ENCODE data around the gene ZNF778.

Gene ZNF778

DNA sequence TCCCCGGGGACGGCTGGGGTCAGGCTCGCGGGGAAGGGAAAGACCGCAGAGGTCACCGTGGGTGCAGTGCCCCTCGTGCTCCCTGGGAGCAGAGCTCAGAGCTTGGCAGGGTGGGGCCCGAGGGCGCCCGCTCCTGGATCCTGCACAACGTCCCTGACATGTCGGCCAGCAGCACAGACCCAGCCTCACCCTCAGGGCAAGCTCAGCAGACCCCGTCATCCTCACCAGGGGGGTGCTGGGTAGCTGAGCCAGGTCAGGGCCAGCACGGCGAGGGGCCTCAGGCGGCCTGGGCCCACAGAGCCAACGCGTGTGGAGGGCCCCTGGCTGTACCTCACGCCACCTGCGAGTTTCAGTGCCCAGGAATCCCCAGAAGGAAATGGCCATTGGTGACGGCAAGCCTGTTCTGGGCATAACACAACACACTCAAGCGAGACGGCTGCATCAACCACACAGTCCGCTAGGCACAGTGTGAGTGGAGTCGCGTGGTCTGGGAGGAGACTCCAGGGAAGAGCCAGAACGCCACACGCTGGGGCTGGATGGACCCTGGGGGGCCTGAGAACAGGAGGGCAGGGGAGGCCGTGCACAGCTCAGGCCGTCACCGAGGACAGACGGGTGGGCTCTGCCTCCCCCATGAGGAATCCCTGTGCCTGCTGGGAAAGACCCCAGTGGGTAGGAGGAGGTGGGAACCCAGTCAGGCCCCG, 60.3 kb downstream of the ZNF778 start:
- Histone ChIP-seq H3K4me3 (ENCODE audit: low read depth, low read length) (no peak overlapping the region), H3K4me1 (ENCODE audit: control insufficient read depth, insufficient read depth, low read length) (no peaks in the 10 kb centered on the region), H3K36me3 (ENCODE audit: control insufficient read depth, insufficient read depth, low read length) (peaks cover 90% of the 10 kb centered on the region), H3K27ac (ENCODE audit: low read depth, low read length) (peak overlapping the region; percentile 19; the same call in 1 of the 2 replicates), H3K9me3 (ENCODE audit: control insufficient read depth, insufficient read depth, low read depth, low read length) (no peaks in the 10 kb centered on the region), H3K9ac (ENCODE audit: low read length) (no peak overlapping the region), H3K27me3 (ENCODE audit: control insufficient read depth, insufficient read depth, low read length) (no peaks in the 10 kb centered on the region)

DNA sequence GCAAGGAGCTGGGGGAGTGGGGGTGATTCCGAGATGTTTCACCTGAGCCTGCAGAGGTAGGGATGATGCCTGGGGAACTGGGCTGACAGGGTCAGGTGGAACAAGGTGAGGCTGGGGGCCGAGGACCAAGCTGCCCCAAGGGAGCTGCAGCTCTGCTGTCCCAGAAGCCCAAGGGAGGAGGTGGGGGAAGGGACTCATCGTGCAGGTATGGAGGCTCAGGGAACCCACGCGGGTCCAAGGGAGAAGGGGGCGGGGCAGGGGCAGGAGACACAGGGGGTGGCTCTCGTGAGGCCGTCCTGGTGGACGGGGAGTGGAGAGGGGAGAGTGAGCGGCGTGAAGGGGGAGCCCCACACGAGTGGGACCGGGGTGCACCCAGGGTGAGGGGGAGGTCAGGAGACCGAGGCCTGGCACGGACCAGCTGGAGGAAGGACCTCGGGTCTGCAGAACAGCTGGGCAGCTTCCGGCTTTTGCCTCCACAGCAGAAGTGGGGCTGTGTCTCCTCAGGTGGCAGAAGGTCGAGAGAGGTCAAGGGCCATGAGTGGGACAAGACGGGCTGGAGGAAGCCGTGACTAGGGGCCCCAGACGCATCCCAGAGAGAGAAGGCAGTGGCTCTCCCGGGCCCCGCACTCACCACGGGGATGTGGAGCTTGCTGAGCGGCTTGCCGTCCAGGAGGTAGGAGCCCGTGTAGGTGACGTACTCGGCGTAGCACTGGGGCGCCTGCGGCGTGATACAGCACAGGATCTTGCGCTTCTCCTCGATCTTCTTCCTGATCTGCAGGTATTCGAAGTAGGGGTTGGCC, 61.1 kb downstream of the ZNF778 start:
- Histone ChIP-seq H3K9ac (ENCODE audit: low read length) (no peak overlapping the region), H3K4me1 (ENCODE audit: control insufficient read depth, insufficient read depth, low read length) (no peaks in the 10 kb centered on the region), H3K27me3 (ENCODE audit: control insufficient read depth, insufficient read depth, low read length) (no peaks in the 10 kb centered on the region), H3K9me3 (ENCODE audit: control insufficient read depth, insufficient read depth, low read depth, low read length) (no peaks in the 10 kb centered on the region), H3K4me3 (ENCODE audit: low read depth, low read length) (no peak overlapping the region), H3K27ac (ENCODE audit: low read depth, low read length) (0 out of 2 replicates have a peak overlapping the region, but pooled peaks have one; percentile 19), H3K36me3 (ENCODE audit: control insufficient read depth, insufficient read depth, low read length) (peaks cover 90% of the 10 kb centered on the region)

DNA sequence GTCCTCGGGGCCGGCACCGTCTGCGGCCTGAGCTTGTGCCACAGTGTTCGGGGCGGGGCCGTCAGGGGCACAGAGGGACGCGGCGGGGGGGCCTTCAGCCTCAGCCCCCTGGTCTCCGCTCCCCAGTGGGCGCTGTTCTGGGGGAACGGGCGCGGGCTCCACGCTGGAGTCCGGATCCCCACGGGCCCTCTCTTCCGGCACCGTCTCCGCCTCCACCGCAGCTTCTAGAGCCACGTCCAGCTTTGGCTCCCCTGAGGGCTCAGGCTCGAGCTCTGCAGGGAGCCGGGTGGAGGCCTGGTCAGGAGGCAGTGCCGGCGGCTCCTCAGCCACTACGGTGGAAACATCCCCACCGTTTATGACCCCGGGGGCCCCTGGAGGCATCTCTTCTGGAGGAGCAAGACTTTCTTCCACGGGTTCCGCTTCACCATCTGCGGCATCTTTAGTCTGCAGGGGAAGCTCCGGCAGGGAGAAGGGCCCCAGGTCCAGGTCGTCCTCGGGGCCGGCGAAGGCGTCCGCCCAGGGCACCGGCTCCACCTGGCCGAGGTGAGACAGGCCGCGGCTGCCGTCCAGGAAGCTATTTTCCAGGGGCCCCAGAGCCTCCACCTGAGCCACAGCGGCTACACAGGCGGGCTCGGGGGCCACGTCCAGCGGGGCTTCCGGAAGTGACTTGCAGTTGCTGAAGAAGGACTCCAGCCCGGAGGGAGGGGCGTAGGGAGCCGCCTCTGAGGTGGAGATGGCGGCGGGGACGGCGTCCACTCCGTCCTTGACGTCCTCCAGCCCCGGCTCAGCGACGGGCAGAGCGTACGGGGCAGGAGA, 62.4 kb downstream of the ZNF778 start:
- H3K36me3 ChIP-seq (ENCODE audit: control insufficient read depth, insufficient read depth, low read length): peaks cover 88% of the 10 kb centered on the region
- H3K4me1 ChIP-seq (ENCODE audit: control insufficient read depth, insufficient read depth, low read length): no peaks in the 10 kb centered on the region
- H3K9ac ChIP-seq (ENCODE audit: low read length): no peak overlapping the region

GRCh38 chr16:89280546-89281188, 63.2 kb downstream of the ZNF778 start:
- H3K27me3 ChIP-seq (ENCODE audit: control insufficient read depth, insufficient read depth, low read length): no peaks in the 10 kb centered on the region
- no peaks in the 10 kb centered on the region for H3K4me1 ChIP-seq (ENCODE audit: control insufficient read depth, insufficient read depth, low read length)
- H3K4me3 ChIP-seq (ENCODE audit: low read depth, low read length): no peak overlapping the region
- H3K9ac ChIP-seq (ENCODE audit: low read length): no peak overlapping the region
- no peak overlapping the region for H3K27ac ChIP-seq (ENCODE audit: low read depth, low read length)
- peaks cover 88% of the 10 kb centered on the region for H3K36me3 ChIP-seq (ENCODE audit: control insufficient read depth, insufficient read depth, low read length)
- H3K9me3 ChIP-seq (ENCODE audit: control insufficient read depth, insufficient read depth, low read depth, low read length): no peaks in the 10 kb centered on the region

More for the DNA sequence above, 62.4 kb downstream of the ZNF778 start:
- Histone ChIP-seq H3K27ac (ENCODE audit: low read depth, low read length) (no peak overlapping the region), H3K4me3 (ENCODE audit: low read depth, low read length) (no peak overlapping the region), H3K27me3 (ENCODE audit: control insufficient read depth, insufficient read depth, low read length) (no peaks in the 10 kb centered on the region), H3K9me3 (ENCODE audit: control insufficient read depth, insufficient read depth, low read depth, low read length) (no peaks in the 10 kb centered on the region)

- Histone ChIP-seq H3K27ac (ENCODE audit: low read depth, low read length) (no peak overlapping the region), H3K9me3 (ENCODE audit: control insufficient read depth, insufficient read depth, low read depth, low read length) (no peaks in the 10 kb centered on the region), H3K36me3 (ENCODE audit: control insufficient read depth, insufficient read depth, low read length) (peaks cover 88% of the 10 kb centered on the region), H3K4me1 (ENCODE audit: control insufficient read depth, insufficient read depth, low read length) (no peaks in the 10 kb centered on the region), H3K4me3 (ENCODE audit: low read depth, low read length) (no peak overlapping the region), H3K27me3 (ENCODE audit: control insufficient read depth, insufficient read depth, low read length) (no peaks in the 10 kb centered on the region), H3K9ac (ENCODE audit: low read length) (no peak overlapping the region)
These were observed 63.7 kb downstream of the ZNF778 start for GRCh38 chr16:89281189-89281577.

DNA sequence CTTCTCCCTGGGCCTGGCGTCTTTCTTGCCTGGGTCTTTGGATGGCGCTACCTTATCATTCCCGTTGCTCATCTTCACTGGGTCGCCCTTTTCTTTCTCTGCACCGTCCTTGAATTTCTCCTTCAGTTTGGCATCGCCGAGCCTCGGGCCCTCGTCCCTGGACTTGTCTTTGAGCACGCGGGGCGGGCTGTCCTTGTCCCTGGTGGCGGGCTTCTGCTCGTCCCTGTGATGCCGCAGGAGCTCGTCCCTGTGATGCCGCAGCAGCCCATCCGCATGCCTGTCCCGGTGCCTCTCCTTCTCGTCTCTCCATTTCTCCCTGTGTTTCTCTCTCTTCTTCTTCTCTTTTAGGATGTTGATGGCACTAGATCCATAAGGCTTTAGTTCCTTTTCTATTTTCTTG, 64.3 kb downstream of the ZNF778 start:
- Histone ChIP-seq H3K4me3 (ENCODE audit: low read depth, low read length) (no peak overlapping the region), H3K27ac (ENCODE audit: low read depth, low read length) (no peak overlapping the region), H3K36me3 (ENCODE audit: control insufficient read depth, insufficient read depth, low read length) (peaks cover 90% of the 10 kb centered on the region), H3K27me3 (ENCODE audit: control insufficient read depth, insufficient read depth, low read length) (no peaks in the 10 kb centered on the region), H3K4me1 (ENCODE audit: control insufficient read depth, insufficient read depth, low read length) (no peaks in the 10 kb centered on the region), H3K9me3 (ENCODE audit: control insufficient read depth, insufficient read depth, low read depth, low read length) (no peaks in the 10 kb centered on the region), H3K9ac (ENCODE audit: low read length) (no peak overlapping the region)

DNA sequence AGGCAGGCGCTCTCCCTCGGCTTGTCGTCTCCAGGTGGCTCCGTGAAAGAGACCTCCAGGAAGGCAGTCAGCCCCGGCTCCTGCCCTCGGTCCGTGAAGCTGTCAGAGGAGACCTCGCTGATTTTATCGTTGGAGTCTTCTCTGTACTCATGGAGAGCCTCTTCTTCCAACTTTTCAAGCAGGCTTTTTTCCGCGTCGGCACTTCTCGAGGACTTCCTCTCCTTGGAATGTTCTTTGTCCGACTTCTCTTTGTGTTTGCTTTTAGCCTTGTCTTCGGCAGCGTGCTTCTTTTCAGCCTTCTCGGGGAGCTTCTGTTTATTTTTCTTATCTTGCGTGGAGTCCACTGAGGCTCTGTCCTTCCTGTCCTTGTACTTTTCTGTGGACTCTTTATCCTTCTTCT, 65.0 kb downstream of the ZNF778 start:
- peaks cover 91% of the 10 kb centered on the region for H3K36me3 ChIP-seq (ENCODE audit: control insufficient read depth, insufficient read depth, low read length)
- no peak overlapping the region for H3K27ac ChIP-seq (ENCODE audit: low read depth, low read length)
- H3K9ac ChIP-seq (ENCODE audit: low read length): no peak overlapping the region

DNA sequence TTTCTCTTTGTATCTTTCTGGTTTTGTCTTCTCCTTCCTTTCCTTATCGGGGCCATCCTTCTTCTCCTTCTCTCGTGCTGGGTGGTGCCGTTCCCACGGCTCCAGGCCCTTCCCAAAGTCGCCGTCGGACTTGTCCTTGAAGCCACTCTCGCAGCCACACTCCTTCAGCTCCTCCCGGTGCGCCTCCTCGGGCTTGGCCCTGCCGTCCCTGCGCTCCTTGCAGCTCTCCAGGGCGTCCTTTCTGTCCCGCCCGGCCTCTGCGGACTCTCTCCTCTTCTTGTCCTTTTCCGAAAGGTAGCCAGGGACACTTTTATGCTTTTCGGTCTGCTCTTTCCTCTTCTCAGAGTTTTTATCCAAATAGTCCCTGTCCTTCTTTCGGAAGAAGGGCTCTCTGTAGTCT, 65.9 kb downstream of the ZNF778 start:
- Histone ChIP-seq H3K36me3 (ENCODE audit: control insufficient read depth, insufficient read depth, low read length) (peaks cover 91% of the 10 kb centered on the region), H3K4me3 (ENCODE audit: low read depth, low read length) (no peak overlapping the region), H3K9me3 (ENCODE audit: control insufficient read depth, insufficient read depth, low read depth, low read length) (no peaks in the 10 kb centered on the region), H3K27ac (ENCODE audit: low read depth, low read length) (no peak overlapping the region), H3K9ac (ENCODE audit: low read length) (no peak overlapping the region), H3K27me3 (ENCODE audit: control insufficient read depth, insufficient read depth, low read length) (no peaks in the 10 kb centered on the region), H3K4me1 (ENCODE audit: control insufficient read depth, insufficient read depth, low read length) (no peaks in the 10 kb centered on the region)

More for the DNA sequence above, 65.0 kb downstream of the ZNF778 start:
- Histone ChIP-seq H3K4me3 (ENCODE audit: low read depth, low read length) (no peak overlapping the region), H3K4me1 (ENCODE audit: control insufficient read depth, insufficient read depth, low read length) (no peaks in the 10 kb centered on the region), H3K9me3 (ENCODE audit: control insufficient read depth, insufficient read depth, low read depth, low read length) (no peaks in the 10 kb centered on the region), H3K27me3 (ENCODE audit: control insufficient read depth, insufficient read depth, low read length) (no peaks in the 10 kb centered on the region)

- Histone ChIP-seq H3K9me3 (ENCODE audit: control insufficient read depth, insufficient read depth, low read depth, low read length) (no peaks in the 10 kb centered on the region), H3K27me3 (ENCODE audit: control insufficient read depth, insufficient read depth, low read length) (no peaks in the 10 kb centered on the region), H3K9ac (ENCODE audit: low read length) (no peak overlapping the region), H3K4me1 (ENCODE audit: control insufficient read depth, insufficient read depth, low read length) (peaks cover 8% of the 10 kb centered on the region), H3K36me3 (ENCODE audit: control insufficient read depth, insufficient read depth, low read length) (peaks cover 86% of the 10 kb centered on the region), H3K27ac (ENCODE audit: low read depth, low read length) (no peak overlapping the region), H3K4me3 (ENCODE audit: low read depth, low read length) (no peak overlapping the region)
These were observed 67.9 kb downstream of the ZNF778 start for GRCh38 chr16:89285381-89285780.

- Histone ChIP-seq H3K9ac (ENCODE audit: low read length) (no peak overlapping the region), H3K4me1 (ENCODE audit: control insufficient read depth, insufficient read depth, low read length) (peaks cover 14% of the 10 kb centered on the region), H3K36me3 (ENCODE audit: control insufficient read depth, insufficient read depth, low read length) (peaks cover 79% of the 10 kb centered on the region), H3K4me3 (ENCODE audit: low read depth, low read length) (no peak overlapping the region), H3K27me3 (ENCODE audit: control insufficient read depth, insufficient read depth, low read length) (no peaks in the 10 kb centered on the region), H3K27ac (ENCODE audit: low read depth, low read length) (no peak overlapping the region), H3K9me3 (ENCODE audit: control insufficient read depth, insufficient read depth, low read depth, low read length) (no peaks in the 10 kb centered on the region)
These were observed 68.6 kb downstream of the ZNF778 start for GRCh38 chr16:89286096-89286495.

All from HUES6 (cell line).